Lower leg skin (tissue), 4 donors: ENCODE data around the gene HAPLN2. TPM values are rescaled to one million over a fixed set of nuclear protein-coding genes. Genes with fewer than 3 reads are reported as not detected.
A peak's percentile ranks its signal among the peaks of the same experiment; 100 is the strongest.

ENCODE experiments used
- DNase-seq, 2 donors: peaks; one replicate each; pipeline ENCODE4 v3.0.0-alpha.2; 2019; ENCODE audit warnings: low spot score in 2 of 2
- H3K4me3 ChIP-seq: fragments of 200-600 bp; sonication (generic); 2 replicates; pipeline ENCODE4 v1.5.1; 2017; ENCODE audit warnings: mild to moderate bottlenecking, low read depth; ENCODE audit not compliant: poor library complexity, severe bottlenecking
- POLR2A ChIP-seq, 2 donors: fragments of 450-650 bp; IDR thresholded peaks; one replicate each; pipeline ENCODE4 v1.6.1; 2016 to 2017; ENCODE audit warnings: antibody characterized with exemption in 2 of 2, mild to moderate bottlenecking in 1 of 2, moderate library complexity in 1 of 2
- WGBS, 2 donors: methylation state at CpG; one replicate each; pipeline ENCODE4 v1.1.5; 2018; 5-methylcytosine and 5-hydroxymethylcytosine counted together
- intact Hi-C: fragments of 100-400 bp; cut with DNase I; formaldehyde crosslinking; loops from one replicate; pipeline ENCODE4 v1.15.0; 2023; ENCODE audit warnings: low total_unique reads
- total RNA-seq, 4 donors: library from RNA; depleted of rRNA; stranded (reverse); fragments of >200 nt; gene quantifications; one replicate each; pipeline ENCODE4 v1.1.0, GENCODE V29; 2016
- TF ChIP-seq, protein P1 (sequence below), 3 donors: fragments of 450-650 bp; IDR thresholded peaks; one replicate each; pipeline ENCODE4 v1.5.1; 2016; ENCODE audit warnings: antibody characterized with exemption in 3 of 3, mild to moderate bottlenecking in 3 of 3, moderate library complexity in 2 of 3

Gene HAPLN2
- total RNA-seq, 4 donors from 2014 or later, result 0.68 to 1.0 (median 0.80) TPM; not detected in 1

- H3K4me3 ChIP-seq, result no peak overlapping the region
- 13 to 18% methylated on average over 5 of the region's 5 CpGs for WGBS, 2 donors
- TF ChIP-seq, protein P1, sequence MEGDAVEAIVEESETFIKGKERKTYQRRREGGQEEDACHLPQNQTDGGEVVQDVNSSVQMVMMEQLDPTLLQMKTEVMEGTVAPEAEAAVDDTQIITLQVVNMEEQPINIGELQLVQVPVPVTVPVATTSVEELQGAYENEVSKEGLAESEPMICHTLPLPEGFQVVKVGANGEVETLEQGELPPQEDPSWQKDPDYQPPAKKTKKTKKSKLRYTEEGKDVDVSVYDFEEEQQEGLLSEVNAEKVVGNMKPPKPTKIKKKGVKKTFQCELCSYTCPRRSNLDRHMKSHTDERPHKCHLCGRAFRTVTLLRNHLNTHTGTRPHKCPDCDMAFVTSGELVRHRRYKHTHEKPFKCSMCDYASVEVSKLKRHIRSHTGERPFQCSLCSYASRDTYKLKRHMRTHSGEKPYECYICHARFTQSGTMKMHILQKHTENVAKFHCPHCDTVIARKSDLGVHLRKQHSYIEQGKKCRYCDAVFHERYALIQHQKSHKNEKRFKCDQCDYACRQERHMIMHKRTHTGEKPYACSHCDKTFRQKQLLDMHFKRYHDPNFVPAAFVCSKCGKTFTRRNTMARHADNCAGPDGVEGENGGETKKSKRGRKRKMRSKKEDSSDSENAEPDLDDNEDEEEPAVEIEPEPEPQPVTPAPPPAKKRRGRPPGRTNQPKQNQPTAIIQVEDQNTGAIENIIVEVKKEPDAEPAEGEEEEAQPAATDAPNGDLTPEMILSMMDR (IDR thresholded peaks at IDR 0.05), result no peak
- no peak for TF ChIP-seq POLR2A (IDR thresholded peaks at IDR 0.05)
- DNase-seq, result no peak
- intact Hi-C loops, result no loop called here
These were observed 2.8 kb upstream of the HAPLN2 start for GRCh38 chr1:156616463-156616862.

- TF ChIP-seq POLR2A (IDR thresholded peaks at IDR 0.05), result no peak
- TF ChIP-seq, protein P1 (IDR thresholded peaks at IDR 0.05), result no peak
- WGBS, 2 donors, result 26 to 34% methylated on average over 6 of the region's 6 CpGs
- DNase-seq, result no peak
- no peak overlapping the region for H3K4me3 ChIP-seq
- intact Hi-C loops, result no loop called here
These were observed 354 bp downstream of the HAPLN2 start for GRCh38 chr1:156619582-156619955.

- TF ChIP-seq POLR2A (IDR thresholded peaks at IDR 0.05), result no peak
- TF ChIP-seq, protein P1 (IDR thresholded peaks at IDR 0.05), result no peak
- intact Hi-C loops, result loop anchor here (5.0 kb wide), 1 partner anchor 35 kb away; no protein-coding TSS in a partner anchor
- 58 to 77% methylated on average over 6 of the region's 6 CpGs for WGBS, 2 donors
- no peak for DNase-seq
- no peak overlapping the region for H3K4me3 ChIP-seq
These were observed 3.5 kb downstream of the HAPLN2 start for GRCh38 chr1:156622581-156623297.

DNA sequence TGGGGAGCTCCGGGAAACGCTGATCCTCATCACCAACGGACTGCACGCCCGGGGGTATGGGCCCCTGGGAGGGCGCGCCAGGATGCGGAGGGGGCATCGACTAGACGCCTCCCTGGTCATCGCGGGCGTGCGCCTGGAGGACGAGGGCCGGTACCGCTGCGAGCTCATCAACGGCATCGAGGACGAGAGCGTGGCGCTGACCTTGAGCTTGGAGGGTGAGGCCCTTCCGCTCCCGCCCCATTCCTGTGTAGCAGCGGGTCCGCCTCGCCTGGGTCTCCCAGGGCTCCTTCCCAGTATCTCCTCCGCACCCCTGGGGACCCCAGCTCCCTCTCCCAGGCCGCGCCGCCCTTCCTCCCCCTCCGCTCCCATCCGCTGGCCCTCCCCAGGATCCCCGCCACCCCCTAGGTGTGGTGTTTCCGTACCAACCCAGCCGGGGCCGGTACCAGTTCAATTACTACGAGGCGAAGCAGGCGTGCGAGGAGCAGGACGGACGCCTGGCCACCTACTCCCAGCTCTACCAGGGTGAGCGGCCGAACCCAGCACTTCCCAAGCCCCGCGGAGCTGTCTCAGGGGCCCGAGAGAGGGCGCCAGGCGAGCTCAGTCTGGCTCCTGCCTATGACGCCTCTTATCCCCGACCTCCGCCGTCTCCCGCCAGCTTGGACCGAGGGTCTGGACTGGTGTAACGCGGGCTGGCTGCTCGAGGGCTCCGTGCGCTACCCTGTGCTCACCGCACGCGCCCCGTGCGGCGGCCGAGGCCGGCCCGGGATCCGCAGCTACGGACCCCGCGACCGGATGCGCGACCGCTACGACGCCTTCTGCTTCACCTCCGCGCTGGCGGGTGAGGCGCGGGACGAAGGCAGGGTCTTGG is 5.0 kb downstream of the HAPLN2 start:
- WGBS, 2 donors, result 3% methylated on average over 49 to 57 of the region's 87 CpGs
- DNase-seq, result peak in 1 of 2 donors; percentile 89
- intact Hi-C loops, result loop anchor here (5.0 kb wide), 1 partner anchor 33 kb away; no protein-coding TSS in a partner anchor
- H3K4me3 ChIP-seq, result peak overlapping the region; percentile 7
- TF ChIP-seq POLR2A (IDR thresholded peaks at IDR 0.05), result no peak
- TF ChIP-seq, protein P1 (IDR thresholded peaks at IDR 0.05), result no peak

DNA sequence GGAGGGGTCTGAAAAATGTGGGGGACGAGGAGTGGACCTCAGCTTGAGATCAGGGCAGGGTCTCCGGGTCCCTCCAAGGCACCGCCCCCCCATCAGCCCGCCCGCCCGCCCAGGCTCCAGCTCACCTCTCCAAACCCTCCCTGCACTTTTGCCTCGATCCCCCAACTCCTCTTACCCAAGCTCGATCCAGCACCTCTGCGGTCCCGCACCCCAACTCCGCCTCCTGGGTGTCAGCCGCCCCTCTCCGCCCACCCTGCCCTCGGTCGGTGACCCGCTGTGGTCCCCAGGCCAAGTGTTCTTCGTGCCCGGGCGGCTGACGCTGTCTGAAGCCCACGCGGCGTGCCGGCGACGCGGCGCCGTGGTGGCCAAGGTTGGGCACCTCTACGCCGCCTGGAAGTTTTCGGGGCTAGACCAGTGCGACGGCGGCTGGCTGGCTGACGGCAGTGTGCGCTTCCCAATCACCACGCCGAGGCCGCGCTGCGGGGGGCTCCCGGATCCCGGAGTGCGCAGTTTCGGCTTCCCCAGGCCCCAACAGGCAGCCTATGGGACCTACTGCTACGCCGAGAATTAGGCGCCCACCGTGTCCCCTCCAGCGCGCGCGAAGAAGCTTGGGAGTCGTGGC is 5.7 kb downstream of the HAPLN2 start:
- H3K4me3 ChIP-seq, result no peak overlapping the region
- TF ChIP-seq, protein P1 (IDR thresholded peaks at IDR 0.05), result no peak
- no peak for TF ChIP-seq POLR2A (IDR thresholded peaks at IDR 0.05)
- no peak for DNase-seq
- intact Hi-C loops, result loop anchor here (5.0 kb wide), 1 partner anchor 32 kb away; no protein-coding TSS in a partner anchor
- WGBS, 2 donors, result 2 to 6% methylated on average over 21 to 28 of the region's 55 CpGs
